GM18505 (cell line): ENCODE measurements around the gene SLC35D1.

Experiments used
- ATAC-seq: cut with Tn5 transposase; IDR thresholded peaks from one replicate; pipeline ENCODE4 v1.9.1; 2021; ENCODE audit not compliant: unreplicated experiment
- POLR2A ChIP-seq: IDR thresholded peaks from 4 replicates; pipeline ENCODE4 v1.6.1; 2011; ENCODE audit warnings: borderline replicate concordance; ENCODE audit not compliant: insufficient read depth, insufficient read length; ENCODE audit errors: extremely low read depth

SLC35D1 gene

DNA sequence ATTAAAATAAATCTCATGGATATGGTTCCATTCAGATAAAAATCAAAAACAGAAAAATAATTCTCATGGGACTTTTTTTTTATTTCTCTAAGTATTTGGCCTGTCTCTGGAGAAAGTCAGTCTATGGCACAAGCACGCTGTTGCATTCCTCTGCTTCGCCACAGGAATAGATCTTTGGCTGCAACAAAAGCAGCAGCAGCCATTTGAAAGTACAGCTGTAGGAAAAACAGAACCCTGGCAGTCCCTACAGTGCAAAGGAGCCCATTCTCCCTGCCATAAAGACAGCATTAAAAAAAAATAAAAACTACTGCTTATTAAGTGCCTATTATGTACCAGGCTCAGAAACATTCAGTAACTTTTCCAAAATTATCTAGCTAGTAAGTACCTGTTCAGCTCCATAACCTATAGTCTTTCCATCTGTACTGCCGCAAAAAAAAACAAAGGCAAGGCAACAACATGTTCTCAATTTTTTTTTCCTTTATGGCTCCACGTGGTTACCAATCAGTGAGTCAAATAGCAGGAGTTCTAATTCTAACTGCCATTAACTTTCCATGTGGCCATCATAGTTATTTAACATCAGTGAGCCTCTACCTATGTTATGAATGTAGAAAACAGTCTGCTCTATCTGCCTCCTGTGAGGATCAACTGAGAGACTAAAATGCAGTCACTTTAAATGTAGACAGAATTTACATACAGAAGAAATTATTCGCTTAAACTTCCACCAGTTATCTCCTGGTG, 22.7 kb downstream of the SLC35D1 start:
- TF ChIP-seq POLR2A, result no peak

GRCh38 chr1:67029472-67029871, 24.5 kb downstream of the SLC35D1 start:
- TF ChIP-seq POLR2A, result no peak
- ATAC-seq, result no peak

More for the DNA sequence above, 22.7 kb downstream of the SLC35D1 start:
- no peak for ATAC-seq

DNA sequence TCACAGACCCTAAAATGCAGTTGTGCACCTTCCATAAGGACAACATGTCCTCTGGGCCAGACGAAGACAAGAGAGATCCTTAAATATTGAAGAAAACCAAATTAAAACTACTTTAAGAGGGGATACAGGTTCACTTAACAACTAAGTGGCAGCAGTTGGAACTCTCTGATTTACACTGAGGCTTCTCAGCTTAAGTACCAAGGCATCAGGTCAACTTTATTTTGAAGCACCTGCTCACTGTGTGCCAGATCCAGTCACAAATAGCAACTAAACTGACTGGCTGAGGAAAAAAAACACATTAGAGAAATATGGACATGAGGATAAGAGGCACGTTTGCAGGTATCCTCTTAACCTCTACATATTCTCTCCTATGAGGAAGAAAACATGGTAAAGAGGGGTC, 33.2 kb downstream of the SLC35D1 start:
- no peak for TF ChIP-seq POLR2A
- ATAC-seq, result no peak

DNA sequence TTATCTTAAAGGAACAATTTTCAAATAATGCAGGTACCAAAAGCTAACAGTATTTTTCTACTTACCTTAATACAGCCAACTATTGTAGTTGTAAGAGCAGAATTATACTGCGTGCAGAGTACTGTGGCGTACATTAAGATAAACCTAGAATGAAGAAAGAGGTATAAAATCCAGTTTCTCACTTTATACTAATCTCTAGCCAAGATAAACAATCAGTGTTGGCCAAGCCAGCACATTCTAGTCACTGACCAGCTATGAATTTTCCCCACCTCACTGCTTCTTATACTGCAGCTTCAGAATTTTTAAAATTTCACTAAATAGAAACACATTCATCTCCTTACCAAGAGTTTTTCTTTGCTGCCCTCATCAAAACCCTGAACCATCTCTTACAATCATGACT, 33.6 kb downstream of the SLC35D1 start:
- ATAC-seq, result no peak
- TF ChIP-seq POLR2A, result no peak

DNA sequence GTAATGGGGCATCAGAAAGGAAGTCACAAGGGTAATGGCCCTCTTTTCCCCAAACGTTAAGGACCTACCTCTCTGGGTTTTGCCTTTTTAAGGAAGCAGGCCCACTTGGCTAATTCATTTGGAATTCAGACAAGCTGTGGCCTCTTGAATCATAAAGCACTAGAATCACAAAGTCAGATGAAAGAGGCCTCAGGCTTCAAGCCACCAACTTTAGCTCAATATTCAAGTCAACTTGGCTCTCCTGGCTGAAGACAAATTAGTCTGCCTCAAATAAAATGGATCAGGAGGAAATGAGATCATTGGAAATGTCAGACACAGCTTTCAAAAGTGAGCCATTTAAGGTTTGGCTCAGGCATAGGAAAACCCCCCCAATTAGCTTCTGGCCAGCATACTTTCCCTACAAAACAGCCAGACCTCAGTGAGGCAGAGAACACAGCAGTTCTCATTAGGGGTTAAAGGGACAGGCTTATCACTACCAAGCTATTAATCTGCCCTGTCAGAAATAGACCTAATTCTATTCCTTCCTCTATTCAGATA, 34.3 kb downstream of the SLC35D1 start:
- TF ChIP-seq POLR2A, result no peak
- no peak for ATAC-seq

- no peak for ATAC-seq
- no peak for TF ChIP-seq POLR2A
These were observed 34.8 kb downstream of the SLC35D1 start for GRCh38 chr1:67019121-67019520.

DNA sequence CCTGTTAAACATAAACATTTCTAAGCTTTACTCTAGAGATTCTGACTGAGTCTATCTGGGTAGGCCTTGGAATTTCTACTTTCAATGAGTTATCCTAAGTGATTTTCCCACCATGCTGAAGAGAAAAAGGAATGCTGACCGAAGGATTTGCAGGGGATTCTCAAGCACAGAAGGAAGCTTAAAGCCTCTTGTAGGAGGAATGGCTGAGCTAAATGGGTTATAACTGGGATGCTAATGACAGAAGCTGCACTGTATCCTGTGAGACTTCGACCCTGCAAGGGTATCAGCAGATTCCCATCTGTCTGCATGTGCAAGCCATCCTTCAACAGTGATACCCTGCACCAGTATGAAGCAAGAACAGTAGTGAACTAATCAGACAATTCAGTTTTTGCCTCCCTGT, 35.4 kb downstream of the SLC35D1 start:
- ATAC-seq, result no peak
- TF ChIP-seq POLR2A, result no peak

DNA sequence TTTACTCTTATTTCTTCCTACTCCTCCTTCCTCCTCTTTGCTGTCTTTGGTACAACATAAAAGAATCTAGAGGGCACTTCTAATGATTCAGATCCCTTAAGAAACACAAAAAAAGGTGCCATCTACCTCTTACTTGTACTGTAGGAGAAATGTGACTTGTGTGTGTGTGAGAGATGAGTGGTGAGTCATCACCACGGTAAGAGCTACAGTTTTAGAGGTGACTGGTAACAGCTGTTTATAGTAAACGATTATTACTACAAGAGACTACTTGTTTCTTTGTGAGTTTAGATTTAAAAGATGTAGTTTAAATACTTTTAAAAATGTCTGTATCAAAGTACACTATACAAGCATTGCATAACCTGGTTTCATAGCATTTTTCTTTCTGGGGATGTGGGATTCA, 40.4 kb downstream of the SLC35D1 start:
- no peak for TF ChIP-seq POLR2A
- ATAC-seq, result no peak

DNA sequence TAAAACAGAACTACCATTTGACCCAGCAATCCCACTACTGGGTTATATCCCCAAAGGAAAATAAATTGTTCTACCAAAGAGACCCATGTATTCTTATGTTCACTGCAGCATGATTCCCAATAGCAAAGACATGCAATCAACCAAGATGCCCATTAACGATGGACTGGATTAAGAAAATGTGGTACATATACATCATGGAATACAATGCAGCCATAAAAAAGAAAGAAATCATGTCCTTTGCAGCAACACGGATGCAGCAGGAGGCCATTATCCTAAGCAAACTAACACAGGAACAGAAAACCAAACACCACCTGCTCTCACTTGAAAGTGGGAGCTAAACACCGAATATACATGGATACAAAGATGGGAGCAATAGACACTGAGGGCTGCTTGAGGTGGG, 44.2 kb downstream of the SLC35D1 start:
- no peak for ATAC-seq
- TF ChIP-seq POLR2A, result no peak

- no peak for TF ChIP-seq POLR2A
- no peak for ATAC-seq
These were observed 48.9 kb downstream of the SLC35D1 start for GRCh38 chr1:67005068-67005467.

DNA sequence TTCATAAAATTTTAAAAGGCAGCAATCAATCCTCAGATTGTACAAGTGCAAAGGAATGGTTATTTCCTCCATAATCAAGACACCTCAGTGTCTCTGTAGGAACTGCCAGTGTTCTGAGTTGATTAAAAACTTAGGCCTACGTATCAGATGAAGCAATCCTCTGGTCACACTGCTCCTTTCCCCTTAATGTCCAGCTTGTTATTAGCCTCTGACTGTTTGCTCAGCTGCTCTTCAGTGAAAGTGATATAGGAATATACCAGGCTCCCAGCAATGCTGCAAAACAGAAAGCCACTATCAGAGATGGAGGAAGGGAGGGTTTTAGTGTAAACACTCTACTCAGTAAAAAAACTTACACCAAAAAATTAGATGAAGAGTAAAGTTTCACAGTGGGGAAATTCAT, 49.8 kb downstream of the SLC35D1 start:
- no peak for TF ChIP-seq POLR2A
- no peak for ATAC-seq

DNA sequence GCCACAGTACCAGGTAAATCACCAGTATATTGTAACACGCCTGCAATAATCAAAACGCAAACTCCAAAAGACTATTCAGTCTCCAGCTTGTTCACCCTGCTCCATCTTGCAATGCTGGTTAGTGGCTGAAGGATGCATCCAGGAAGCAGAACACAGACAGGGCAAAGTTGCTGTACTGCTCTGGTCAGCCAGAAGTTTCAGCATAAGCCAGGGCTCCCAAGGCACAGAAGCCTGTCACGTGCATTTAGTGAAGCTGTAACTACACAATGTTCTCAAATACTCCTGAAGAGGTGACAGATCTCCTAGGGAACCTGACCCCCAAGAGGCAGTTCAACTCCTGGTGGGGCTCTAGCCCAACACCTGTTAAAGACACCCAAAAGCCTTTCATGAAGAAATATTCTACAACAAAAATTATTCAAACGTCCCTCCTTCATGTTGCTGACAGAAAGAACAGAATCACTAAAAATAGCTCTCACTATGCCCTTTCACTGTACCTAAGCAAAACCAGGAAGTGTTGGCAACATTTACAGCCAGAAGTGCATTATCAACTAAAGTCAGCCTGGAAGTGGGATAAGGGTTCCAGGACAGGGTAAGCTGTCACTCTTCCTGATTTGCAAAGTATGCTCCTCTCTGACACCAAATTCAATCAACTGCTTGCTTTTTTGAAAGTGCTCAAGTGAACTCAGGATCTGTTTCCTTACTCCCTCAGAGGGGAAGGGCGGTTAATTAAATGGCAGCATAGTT, 52.1 kb downstream of the SLC35D1 start:
- TF ChIP-seq POLR2A, result no peak
- no peak for ATAC-seq

- no peak for ATAC-seq
- TF ChIP-seq POLR2A, result no peak
These were observed 54.1 kb downstream of the SLC35D1 start for GRCh38 chr1:66999640-67000400.

DNA sequence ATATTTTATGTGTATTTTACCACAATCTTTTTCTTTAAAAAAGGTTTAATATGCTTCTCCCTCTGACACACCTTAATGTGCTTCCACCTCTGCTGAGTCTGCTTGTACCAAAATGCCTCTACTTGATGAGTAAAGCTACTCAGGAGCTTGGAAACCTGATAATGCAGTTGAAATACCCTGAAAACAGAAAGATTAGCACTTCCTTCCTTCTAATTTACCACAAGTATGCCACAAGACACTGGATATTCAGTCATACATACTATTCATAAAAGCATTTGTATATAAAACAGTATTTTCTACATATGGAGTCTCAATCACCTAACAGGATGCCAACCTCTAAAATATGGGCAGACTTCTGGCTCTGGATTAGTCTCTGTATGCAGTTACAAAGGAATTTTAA, 55.0 kb downstream of the SLC35D1 start:
- ATAC-seq, result no peak
- no peak for TF ChIP-seq POLR2A

DNA sequence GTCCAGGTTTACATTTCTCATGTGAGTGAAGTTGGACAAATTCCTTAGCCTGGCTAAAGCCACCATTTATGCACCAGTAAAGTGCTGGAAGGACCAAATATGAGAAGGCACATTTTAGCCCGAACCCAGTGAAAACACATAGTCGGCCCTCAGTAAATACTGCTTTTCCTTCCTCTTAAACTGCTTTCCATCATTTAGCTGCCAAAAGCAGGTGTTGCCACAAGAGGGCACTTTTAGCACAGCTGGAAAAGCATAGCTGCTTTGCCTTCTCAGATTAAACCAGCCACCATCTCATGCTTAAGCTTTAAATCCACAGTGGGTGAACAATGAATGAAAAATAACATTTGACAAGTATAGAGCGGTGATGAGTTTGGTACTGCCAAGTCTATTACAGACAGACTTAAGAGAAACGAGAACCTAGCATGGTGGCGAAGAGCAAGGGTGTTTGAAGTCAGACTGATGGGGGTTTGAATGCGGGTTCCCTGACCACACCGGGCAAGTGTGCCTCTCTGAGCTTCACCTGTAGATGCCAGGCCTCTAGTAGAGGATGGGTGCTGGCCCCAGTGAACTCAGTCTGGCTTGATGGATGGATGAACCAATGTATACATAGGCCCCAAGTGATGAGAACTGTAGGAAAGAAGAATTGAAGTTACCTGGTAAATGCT, 57.8 kb downstream of the SLC35D1 start:
- ATAC-seq, result peak; percentile 63
- TF ChIP-seq POLR2A, result no peak
